Fibroblast of lung (primary cell): ENCODE measurements around the gene CRACR2A.

ENCODE experiments used
- CTCF ChIP-seq, 2 donors: IDR thresholded peaks in 1 of 2; conservative IDR thresholded peaks in 1 of 2; 1 replicate in 1 of 2; 2 replicates in 1 of 2; pipeline ENCODE4 v1.5.1; 2011 to 2012; ENCODE audit warnings: low read length in 2 of 2, control low read depth in 1 of 2, inconsistent platforms in 1 of 2, low read depth in 1 of 2, mild to moderate bottlenecking in 1 of 2
- EZH2 ChIP-seq: IDR thresholded peaks from 2 replicates; pipeline ENCODE4 v1.5.1; 2012; ENCODE audit warnings: low read length, control low read depth, mild to moderate bottlenecking; ENCODE audit errors: missing control alignments

GRCh38 chr12:3746758-3747157, 6.2 kb downstream of the CRACR2A start:
- no peak for TF ChIP-seq CTCF (conservative IDR thresholded peaks at IDR 0.05 in 1 of 2, IDR thresholded peaks at IDR 0.05 in 1 of 2; ENCODE audit: low read depth in 1 of 2, low read length in 2 of 2)
- TF ChIP-seq EZH2: no peak
